Measurements from ENCODE around the gene SCAMP2. TPM values are rescaled to one million over a fixed set of nuclear protein-coding genes. Genes with fewer than 3 reads are reported as not detected.

The SCAMP2 gene
- total RNA-seq, 2 experiments from 2014 or later, result 56.1 to 56.9 TPM

GRCh38 chr15:74832826-74833225 is 40.3 kb downstream of the SCAMP2 start:
- TF ChIP-seq CTCF (IDR thresholded peaks at IDR 0.05), result no peak
- H3K36me3 Mint-ChIP-seq (ENCODE audit: low read depth), result peaks cover 12% of the 10 kb centered on the region
- CTCF ChIA-PET, result no interaction called here
- peaks cover 13% of the 10 kb centered on the region for H3K27me3 Mint-ChIP-seq
- Histone ChIP-seq H3K4me3 (ENCODE audit: low read length) (no peak overlapping the region), H3K9me3 (ENCODE audit: control insufficient read depth in 1 of 2, insufficient read depth in 1 of 2, low read length in 2 of 2) (no peaks in the 10 kb centered on the region), H3K27me3 (ENCODE audit: control insufficient read depth in 1 of 2, insufficient read depth in 2 of 2, low read length in 2 of 2) (peaks cover 7 to 11% of the 10 kb centered on the region in 2 experiments), H3K36me3 (ENCODE audit: insufficient read depth, low read length) (peaks cover 20% of the 10 kb centered on the region), H3K4me1 (ENCODE audit: insufficient read depth, low read length) (no peaks in the 10 kb centered on the region), H3K27ac (ENCODE audit: low read depth in 1 of 2, low read length in 2 of 2) (no peak overlapping the region)
- ATAC-seq (ENCODE audit: poor library complexity) (no peak), DNase-seq (no peak)
- POLR2A ChIA-PET, result no interaction called here
- intact Hi-C loops (cut with DNase I, micrococcal nuclease), result loop anchor here in 1 of 2 experiments (10.0 kb wide), 1 partner anchor 198 kb away; no protein-coding TSS in a partner anchor
- H3K4me1 Mint-ChIP-seq (ENCODE audit: low read depth), result no peaks in the 10 kb centered on the region
- H3K4me3 Mint-ChIP-seq, result no peak overlapping the region
- H3K9me3 Mint-ChIP-seq, result no peaks in the 10 kb centered on the region
- H3K27ac Mint-ChIP-seq, result no peak overlapping the region

- peaks cover 15 to 18% of the 10 kb centered on the region in 2 experiments for H3K27me3 ChIP-seq (ENCODE audit: control insufficient read depth in 1 of 2, insufficient read depth in 2 of 2, low read length in 2 of 2)
- Mint-ChIP-seq H3K9me3 (no peaks in the 10 kb centered on the region), H3K4me1 (ENCODE audit: low read depth) (no peaks in the 10 kb centered on the region), H3K4me3 (no peak overlapping the region), H3K27ac (no peak overlapping the region), H3K36me3 (ENCODE audit: low read depth) (peaks cover 12% of the 10 kb centered on the region), H3K27me3 (peaks cover 21% of the 10 kb centered on the region)
- TF ChIP-seq CTCF (IDR thresholded peaks at IDR 0.05), result no peak
- no peak for DNase-seq
- CTCF ChIA-PET, result no interaction called here
- intact Hi-C loops (cut with DNase I, micrococcal nuclease), result loop anchor here in 1 of 2 experiments (10.0 kb wide), 1 partner anchor 197 kb away; no protein-coding TSS in a partner anchor
- POLR2A ChIA-PET, result no interaction called here
- H3K4me1 ChIP-seq (ENCODE audit: insufficient read depth, low read length), result no peaks in the 10 kb centered on the region
- H3K9me3 ChIP-seq (ENCODE audit: control insufficient read depth in 1 of 2, insufficient read depth in 1 of 2, low read length in 2 of 2), result peaks cover 0 to 3% of the 10 kb centered on the region in 2 experiments
- H3K4me3 ChIP-seq (ENCODE audit: low read length), result no peak overlapping the region
- ATAC-seq (ENCODE audit: poor library complexity), result no peak
- peaks cover 15% of the 10 kb centered on the region for H3K36me3 ChIP-seq (ENCODE audit: insufficient read depth, low read length)
- no peak overlapping the region for H3K27ac ChIP-seq (ENCODE audit: low read depth in 1 of 2, low read length in 2 of 2)
Observed at GRCh38 chr15:74831813-74832495, 41.2 kb downstream of the SCAMP2 start.

GRCh38 chr15:74830868-74831267 is 42.3 kb downstream of the SCAMP2 start:
- Mint-ChIP-seq H3K9me3 (no peaks in the 10 kb centered on the region), H3K27me3 (peaks cover 26% of the 10 kb centered on the region), H3K4me3 (no peak overlapping the region), H3K27ac (no peak overlapping the region), H3K4me1 (ENCODE audit: low read depth) (no peaks in the 10 kb centered on the region), H3K36me3 (ENCODE audit: low read depth) (peaks cover 5% of the 10 kb centered on the region)
- no peak overlapping the region for H3K4me3 ChIP-seq (ENCODE audit: low read length)
- intact Hi-C loops (cut with DNase I, micrococcal nuclease), result loop anchor here in 1 of 2 experiments (10.0 kb wide), 1 partner anchor 196 kb away; no protein-coding TSS in a partner anchor
- no peak for DNase-seq
- no peak for ATAC-seq (ENCODE audit: poor library complexity)
- CTCF ChIA-PET, result no interaction called here
- no peak overlapping the region for H3K27ac ChIP-seq (ENCODE audit: low read depth in 1 of 2, low read length in 2 of 2)
- no peak for TF ChIP-seq CTCF (IDR thresholded peaks at IDR 0.05)
- H3K9me3 ChIP-seq (ENCODE audit: control insufficient read depth in 1 of 2, insufficient read depth in 1 of 2, low read length in 2 of 2), result peaks cover 0 to 8% of the 10 kb centered on the region in 2 experiments
- peaks cover 6% of the 10 kb centered on the region for H3K4me1 ChIP-seq (ENCODE audit: insufficient read depth, low read length)
- peaks cover 20% of the 10 kb centered on the region in 2 experiments for H3K27me3 ChIP-seq (ENCODE audit: control insufficient read depth in 1 of 2, insufficient read depth in 2 of 2, low read length in 2 of 2)
- H3K36me3 ChIP-seq (ENCODE audit: insufficient read depth, low read length), result peaks cover 5% of the 10 kb centered on the region
- POLR2A ChIA-PET, result no interaction called here
